NT2/D1 (cell line): ENCODE data around the gene SLC2A2.

Experiments used
- SUZ12 ChIP-seq: IDR thresholded peaks from 2 replicates; pipeline ENCODE4 v1.6.1; 2011; ENCODE audit not compliant: insufficient read length, insufficient read depth; ENCODE audit errors: extremely low read depth
- YY1 ChIP-seq: IDR thresholded peaks from 2 replicates; pipeline ENCODE4 v1.6.1; 2011; ENCODE audit not compliant: insufficient read length, insufficient read depth
- ZNF274 ChIP-seq: IDR thresholded peaks from 2 replicates; pipeline ENCODE4 v1.6.1; 2011; ENCODE audit warnings: mild to moderate bottlenecking, low read depth, low read length

- TF ChIP-seq SUZ12 = no peak
- no peak for TF ChIP-seq ZNF274
- no peak for TF ChIP-seq YY1
Observed at GRCh38 chr3:170961616-170962400, 64.7 kb downstream of the SLC2A2 start.
